ENCODE data around the gene TLK1. TPM values are rescaled to one million over a fixed set of nuclear protein-coding genes. Genes with fewer than 3 reads are reported as not detected.

Gene TLK1
- total and polyA plus RNA-seq, 9 of the 15 experiments (the other 6 are each of a cell fraction or from before 2014, with no cell fraction given), result 20.2 to 101 (median 40.5) TPM

GRCh38 chr2:171018522-171018921 lies 142.2 kb downstream of the TLK1 start:
- POLR2A ChIA-PET, result no interaction called here
- intact Hi-C loops (cut with micrococcal nuclease), result no loop called here

More at GRCh38 chr2:171018522-171018921, 142.2 kb downstream of the TLK1 start:
- Histone ChIP-seq H3K27ac (ENCODE audit: extremely low read depth, low read depth, low read length) (no peak overlapping the region), H3K4me3 (no peak overlapping the region), H3K9me1 (ENCODE audit: control insufficient read depth, insufficient read depth, low read length) (no peaks in the 10 kb centered on the region), H3K4me1 (replicated peaks in 1 of 2; ENCODE audit: control insufficient read depth in 2 of 2, insufficient read depth in 2 of 2, low read length in 2 of 2) (peaks cover 0 to 13% of the 10 kb centered on the region in 2 experiments; a peak in 3 of 5 replicates), H3K9me3 (replicated peaks; ENCODE audit: control insufficient read depth, insufficient read depth, low read depth, low read length) (no peaks in the 10 kb centered on the region), H3K79me2 (ENCODE audit: control insufficient read depth, insufficient read depth, low read length) (0 out of 3 replicates have a peak, but pooled peaks cover 7% of the 10 kb centered on the region), H3K9ac (ENCODE audit: insufficient read depth in 1 of 2, low read depth in 2 of 2, low read length in 2 of 2) (no peak overlapping the region), H2AFZ (ENCODE audit: low read depth, low read length) (no peak overlapping the region), H3K27me3 (ENCODE audit: control insufficient read depth in 2 of 2, insufficient read depth in 2 of 2, low read length in 2 of 2) (no peaks in the 10 kb centered on the region), H3K4me2 (ENCODE audit: insufficient read depth, low read length) (no peak overlapping the region), H3K36me3 (ENCODE audit: control insufficient read depth, insufficient read depth, low read length) (peaks cover 64% of the 10 kb centered on the region), H4K20me1 (replicated peaks; ENCODE audit: control insufficient read depth, insufficient read depth, low read length) (no peaks in the 10 kb centered on the region)
- no TSS peak for BruUV-seq (replicated peaks)
- TF ChIP-seq CUX1 (CRISPR knock-in tag; IDR thresholded peaks at IDR 0.05), result no peak
- TF ChIP-seq MCM5 (IDR thresholded peaks at IDR 0.05; ENCODE audit: low read depth), result no peak
- no peak for TF ChIP-seq ZBTB8A (IDR thresholded peaks at IDR 0.05; ENCODE audit: partially characterized antibody)
- TF ChIP-seq GMEB1 (CRISPR knock-in tag; IDR thresholded peaks at IDR 0.05), result no peak
- no peak for TF ChIP-seq ZNF175 (CRISPR knock-in tag; IDR thresholded peaks at IDR 0.05; ENCODE audit: low read depth)
- DNase-seq (ENCODE audit: extremely low read depth in 1 of 4, low spot score in 3 of 4), result no peak
- ATAC-seq, result peak; percentile 13; the same call in 2 of the 3 replicates
- CTCF ChIA-PET (ENCODE audit: low intra/inter-chr PET ratio), result no interaction called here
- WGBS (ENCODE audit: insufficient coverage, low coverage, missing lambda C conversion rate), result 91% methylated on average over 1 of the region's 1 CpG
- in situ Hi-C loops (cut with MboI), result no loop called here
- FAIRE-seq, result no peak

All from K562 (cell line).